Measurements from ENCODE around the gene NAA80. TPM values are rescaled to one million over a fixed set of nuclear protein-coding genes. Genes with fewer than 3 reads are reported as not detected.

NAA80 gene
- total and polyA plus RNA-seq, 2 donors from 2014 or later = 8.7 to 10.7 TPM

GRCh38 chr3:50318163-50318562 lies 19.0 kb upstream of the NAA80 start:
- Histone ChIP-seq H3K9ac (ENCODE audit: low read length in 3 of 3) (no peak overlapping the region), H3K27ac (ENCODE audit: low read depth in 2 of 2, low read length in 2 of 2) (no peak overlapping the region), H3K36me3 (ENCODE audit: control insufficient read depth in 2 of 3, insufficient read depth in 3 of 3, low read length in 3 of 3) (peaks cover 6 to 18% (median 14%) of the 10 kb centered on the region in 3 donors), H3K9me3 (ENCODE audit: control insufficient read depth in 2 of 3, insufficient read depth in 1 of 3, low read length in 3 of 3) (no peaks in the 10 kb centered on the region), H3K4me1 (ENCODE audit: control insufficient read depth in 2 of 3, insufficient read depth in 2 of 3, low read depth in 1 of 3, low read length in 3 of 3) (peaks cover 3 to 40% (median 20%) of the 10 kb centered on the region in 3 donors), H3K4me3 (ENCODE audit: low read length in 3 of 3) (peak overlapping the region in 1 of 3 donors; percentile 13), H3K27me3 (ENCODE audit: control insufficient read depth, insufficient read depth, low read length) (no peaks in the 10 kb centered on the region)
- no peak for TF ChIP-seq CTCF (IDR thresholded peaks at IDR 0.05; ENCODE audit: borderline replicate concordance, extremely low read depth, insufficient read depth)
- no peak for DNase-seq
- intact Hi-C loops (cut with DNase I) = no loop called here
- no peak for FAIRE-seq

- no peak for FAIRE-seq
- Histone ChIP-seq H3K4me3 (ENCODE audit: low read length in 3 of 3) (no peak overlapping the region), H3K4me1 (ENCODE audit: control insufficient read depth in 2 of 3, insufficient read depth in 2 of 3, low read depth in 1 of 3, low read length in 3 of 3) (peaks cover 3 to 35% (median 20%) of the 10 kb centered on the region in 3 donors), H3K9me3 (ENCODE audit: control insufficient read depth in 2 of 3, insufficient read depth in 1 of 3, low read length in 3 of 3) (no peaks in the 10 kb centered on the region), H3K36me3 (ENCODE audit: control insufficient read depth in 2 of 3, insufficient read depth in 3 of 3, low read length in 3 of 3) (peaks cover 6 to 18% (median 14%) of the 10 kb centered on the region in 3 donors), H3K27ac (ENCODE audit: low read depth in 2 of 2, low read length in 2 of 2) (peak overlapping the region in 1 of 2 donors; percentile 5), H3K27me3 (ENCODE audit: control insufficient read depth, insufficient read depth, low read length) (no peaks in the 10 kb centered on the region), H3K9ac (ENCODE audit: low read length in 3 of 3) (no peak overlapping the region)
- TF ChIP-seq CTCF (IDR thresholded peaks at IDR 0.05; ENCODE audit: borderline replicate concordance, extremely low read depth, insufficient read depth) = no peak
- intact Hi-C loops (cut with DNase I) = no loop called here
- DNase-seq = peak in 1 of 5 donors; percentile 85
These were observed 18.1 kb upstream of the NAA80 start for GRCh38 chr3:50317300-50317699.

DNA sequence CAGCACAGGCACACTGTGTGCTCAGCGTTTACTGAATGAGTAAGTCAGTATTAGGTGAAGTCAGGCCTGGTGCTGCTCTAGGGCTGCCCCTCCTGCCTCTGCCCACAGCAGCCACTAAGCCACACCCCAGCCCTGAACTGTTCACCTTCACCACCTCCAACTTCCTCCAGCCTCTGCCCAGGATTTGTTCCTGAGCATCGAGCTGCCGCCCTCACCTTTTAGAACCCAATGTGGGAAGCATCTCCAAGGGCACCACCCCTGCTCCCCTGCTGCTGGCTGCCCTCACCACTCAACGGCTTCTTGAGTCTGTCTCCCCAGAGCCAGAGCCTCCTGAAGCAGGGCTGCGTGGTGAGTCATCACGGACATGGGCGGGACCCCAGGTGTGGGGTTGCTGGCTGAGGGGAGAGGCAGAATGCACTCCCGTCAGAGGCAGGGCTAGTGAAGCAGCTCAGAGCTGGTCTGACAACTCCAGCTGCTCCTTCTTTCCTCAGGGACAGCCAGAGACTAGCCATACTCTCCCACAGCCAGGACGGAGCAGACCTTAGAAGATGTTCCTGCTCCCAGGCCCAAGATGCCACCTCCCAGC lies 17.5 kb upstream of the NAA80 start:
- Histone ChIP-seq H3K4me3 (ENCODE audit: low read length in 3 of 3) (no peak overlapping the region), H3K36me3 (ENCODE audit: control insufficient read depth in 2 of 3, insufficient read depth in 3 of 3, low read length in 3 of 3) (peaks cover 6 to 18% (median 14%) of the 10 kb centered on the region in 3 donors), H3K9me3 (ENCODE audit: control insufficient read depth in 2 of 3, insufficient read depth in 1 of 3, low read length in 3 of 3) (no peaks in the 10 kb centered on the region), H3K4me1 (ENCODE audit: control insufficient read depth in 2 of 3, insufficient read depth in 2 of 3, low read depth in 1 of 3, low read length in 3 of 3) (peaks cover 3 to 33% (median 20%) of the 10 kb centered on the region in 3 donors), H3K9ac (ENCODE audit: low read length in 3 of 3) (no peak overlapping the region), H3K27me3 (ENCODE audit: control insufficient read depth, insufficient read depth, low read length) (no peaks in the 10 kb centered on the region), H3K27ac (ENCODE audit: low read depth in 2 of 2, low read length in 2 of 2) (peak overlapping the region; percentile 1 to 5)
- intact Hi-C loops (cut with DNase I) = no loop called here
- FAIRE-seq (no peak), DNase-seq (peak in 1 of 5 donors; percentile 96)
- TF ChIP-seq CTCF (IDR thresholded peaks at IDR 0.05; ENCODE audit: borderline replicate concordance, extremely low read depth, insufficient read depth) = no peak

Data from kidney (tissue), 14 donors.